Chondrocyte (in vitro differentiated cells): ENCODE results near the gene LMO7. TPM values are rescaled to one million over a fixed set of nuclear protein-coding genes. Genes with fewer than 3 reads are reported as not detected.

ENCODE experiments used
- DNase-seq: peaks from one replicate; pipeline ENCODE4 v3.0.0; 2021; ENCODE audit warnings: mixed read lengths, low spot score
- H3K27ac Mint-ChIP-seq: one replicate; pipeline ENCODE4 v1.8.0; 2021; ENCODE audit warnings: mild to moderate bottlenecking, moderate library complexity, mixed read lengths; ENCODE audit not compliant: unreplicated experiment
- H3K27me3 Mint-ChIP-seq: 2 replicates; pipeline ENCODE4 v1.8.0; 2021; ENCODE audit warnings: low read depth, mixed read lengths
- H3K36me3 Mint-ChIP-seq: 2 replicates; pipeline ENCODE4 v1.8.0; 2021; ENCODE audit warnings: low read depth, mixed read lengths
- H3K4me1 Mint-ChIP-seq: 2 replicates; pipeline ENCODE4 v1.8.0; 2021; ENCODE audit warnings: low read depth, mild to moderate bottlenecking, mixed read lengths
- H3K4me3 Mint-ChIP-seq: one replicate; pipeline ENCODE4 v1.8.0; 2021; ENCODE audit warnings: mild to moderate bottlenecking, moderate library complexity, mixed read lengths; ENCODE audit not compliant: unreplicated experiment
- H3K9me3 Mint-ChIP-seq: 2 replicates; pipeline ENCODE4 v1.8.0; 2021; ENCODE audit warnings: low read depth, mixed read lengths
- total RNA-seq: library from RNA; stranded (reverse); gene quantifications from 3 replicates; pipeline ENCODE4 v1.2.1, GENCODE V29; 2021
- TF ChIP-seq, protein P1 (sequence below): fragments of 200-600 bp; sonication (generic); IDR thresholded peaks from 2 replicates; pipeline ENCODE4 v1.5.0; 2021; ENCODE audit warnings: antibody characterized with exemption, mild to moderate bottlenecking, moderate library complexity

LMO7 gene
- total RNA-seq, 1 donor from 2014 or later, result 199 TPM

DNA sequence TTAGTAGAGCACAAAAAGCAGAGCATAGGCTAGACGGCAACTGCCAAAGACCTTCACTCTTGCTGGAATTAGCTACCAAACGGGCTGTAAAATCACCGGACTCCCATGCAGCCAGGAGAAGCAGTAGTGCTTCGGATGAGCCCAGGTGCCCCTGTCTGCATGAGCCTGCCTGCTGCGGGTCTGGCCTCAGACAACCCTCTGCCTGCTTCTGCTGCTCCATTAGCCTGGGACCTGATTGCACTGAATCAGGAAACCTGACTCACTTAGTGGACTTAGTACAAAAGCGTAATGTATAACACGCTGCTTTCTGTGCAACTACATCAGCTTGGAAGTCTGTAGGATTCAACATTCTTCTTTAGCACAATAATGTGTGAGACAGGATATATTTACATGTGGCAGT, 170.0 kb downstream of the LMO7 start:
- peak overlapping the region; percentile 13 for H3K27ac Mint-ChIP-seq
- H3K9me3 Mint-ChIP-seq, result no peaks in the 10 kb centered on the region
- H3K4me3 Mint-ChIP-seq, result no peak overlapping the region
- H3K4me1 Mint-ChIP-seq, result peaks cover 64% of the 10 kb centered on the region
- H3K36me3 Mint-ChIP-seq, result peaks cover 29% of the 10 kb centered on the region
- TF ChIP-seq, protein P1, sequence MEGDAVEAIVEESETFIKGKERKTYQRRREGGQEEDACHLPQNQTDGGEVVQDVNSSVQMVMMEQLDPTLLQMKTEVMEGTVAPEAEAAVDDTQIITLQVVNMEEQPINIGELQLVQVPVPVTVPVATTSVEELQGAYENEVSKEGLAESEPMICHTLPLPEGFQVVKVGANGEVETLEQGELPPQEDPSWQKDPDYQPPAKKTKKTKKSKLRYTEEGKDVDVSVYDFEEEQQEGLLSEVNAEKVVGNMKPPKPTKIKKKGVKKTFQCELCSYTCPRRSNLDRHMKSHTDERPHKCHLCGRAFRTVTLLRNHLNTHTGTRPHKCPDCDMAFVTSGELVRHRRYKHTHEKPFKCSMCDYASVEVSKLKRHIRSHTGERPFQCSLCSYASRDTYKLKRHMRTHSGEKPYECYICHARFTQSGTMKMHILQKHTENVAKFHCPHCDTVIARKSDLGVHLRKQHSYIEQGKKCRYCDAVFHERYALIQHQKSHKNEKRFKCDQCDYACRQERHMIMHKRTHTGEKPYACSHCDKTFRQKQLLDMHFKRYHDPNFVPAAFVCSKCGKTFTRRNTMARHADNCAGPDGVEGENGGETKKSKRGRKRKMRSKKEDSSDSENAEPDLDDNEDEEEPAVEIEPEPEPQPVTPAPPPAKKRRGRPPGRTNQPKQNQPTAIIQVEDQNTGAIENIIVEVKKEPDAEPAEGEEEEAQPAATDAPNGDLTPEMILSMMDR, result no peak
- H3K27me3 Mint-ChIP-seq, result no peaks in the 10 kb centered on the region
- DNase-seq, result no peak

DNA sequence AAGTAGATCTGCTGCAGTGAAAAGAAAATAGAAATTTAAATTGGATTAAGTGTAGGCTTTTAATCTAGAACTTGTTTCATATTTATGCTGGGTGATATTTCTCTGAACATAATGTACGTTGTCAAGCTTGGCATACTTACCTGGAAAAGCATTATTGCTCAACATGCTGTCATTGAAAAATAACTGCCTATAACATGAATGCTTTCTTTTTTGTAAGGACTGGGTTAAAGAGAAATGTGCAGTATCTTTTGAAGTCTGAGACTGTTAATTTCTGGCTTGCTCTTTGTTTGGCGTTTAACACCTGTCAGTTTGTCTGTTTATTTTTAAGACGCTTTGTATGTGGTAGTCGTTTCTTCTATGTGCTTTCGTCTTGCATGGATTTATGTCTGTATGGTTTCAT, 175.2 kb downstream of the LMO7 start:
- Mint-ChIP-seq H3K4me1 (peaks cover 43% of the 10 kb centered on the region), H3K27me3 (no peaks in the 10 kb centered on the region), H3K36me3 (peaks cover 14% of the 10 kb centered on the region), H3K27ac (no peak overlapping the region), H3K4me3 (no peak overlapping the region), H3K9me3 (no peaks in the 10 kb centered on the region)
- TF ChIP-seq, protein P1, result no peak
- no peak for DNase-seq

DNA sequence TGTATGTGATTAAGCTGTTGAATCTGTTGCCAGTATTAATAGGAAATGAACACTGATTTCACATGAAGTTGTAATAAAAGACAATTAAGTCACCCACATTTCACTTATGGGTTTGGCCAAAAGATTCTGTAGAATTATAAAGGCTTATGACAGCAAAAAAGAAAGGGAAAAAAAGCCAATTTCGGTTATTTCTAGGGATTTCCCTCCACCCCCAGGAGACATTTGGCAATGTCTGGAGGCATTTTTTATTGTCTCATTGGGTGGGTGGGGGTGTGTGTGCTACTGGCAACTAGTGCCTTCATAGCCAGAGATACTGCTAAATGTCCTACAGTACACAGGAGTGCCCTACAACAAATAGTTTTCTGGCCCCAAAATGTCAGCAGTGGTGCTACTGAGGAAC, 175.7 kb downstream of the LMO7 start:
- no peak overlapping the region for H3K27ac Mint-ChIP-seq

DNA sequence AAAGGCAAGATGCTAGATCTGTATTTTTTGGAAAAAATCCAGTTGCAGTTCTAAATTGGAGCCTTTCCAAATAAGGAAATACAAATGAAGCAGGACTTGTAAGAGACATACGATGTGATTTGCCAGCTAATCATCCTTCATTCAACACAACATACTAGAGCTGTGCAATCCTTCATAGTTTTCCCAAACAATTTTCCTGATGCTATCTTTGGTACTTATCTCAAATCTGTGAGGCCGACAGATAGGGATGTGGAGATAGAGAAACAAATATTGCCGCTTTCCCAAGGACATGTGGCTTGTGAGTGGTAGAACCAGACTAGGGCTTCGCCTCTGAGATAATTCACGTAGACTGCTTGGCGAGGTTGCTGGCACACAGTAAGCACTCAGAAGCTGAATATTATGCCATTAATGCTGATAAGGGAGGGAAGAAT, 176.6 kb downstream of the LMO7 start:
- H3K27me3 Mint-ChIP-seq, result no peaks in the 10 kb centered on the region
- no peak for DNase-seq
- H3K27ac Mint-ChIP-seq, result no peak overlapping the region

More for the DNA sequence above, 175.7 kb downstream of the LMO7 start:
- no peaks in the 10 kb centered on the region for H3K27me3 Mint-ChIP-seq
- H3K36me3 Mint-ChIP-seq, result peaks cover 11% of the 10 kb centered on the region
- no peak for DNase-seq
- peaks cover 43% of the 10 kb centered on the region for H3K4me1 Mint-ChIP-seq
- no peaks in the 10 kb centered on the region for H3K9me3 Mint-ChIP-seq
- H3K4me3 Mint-ChIP-seq, result no peak overlapping the region
- TF ChIP-seq, protein P1, result no peak

DNA sequence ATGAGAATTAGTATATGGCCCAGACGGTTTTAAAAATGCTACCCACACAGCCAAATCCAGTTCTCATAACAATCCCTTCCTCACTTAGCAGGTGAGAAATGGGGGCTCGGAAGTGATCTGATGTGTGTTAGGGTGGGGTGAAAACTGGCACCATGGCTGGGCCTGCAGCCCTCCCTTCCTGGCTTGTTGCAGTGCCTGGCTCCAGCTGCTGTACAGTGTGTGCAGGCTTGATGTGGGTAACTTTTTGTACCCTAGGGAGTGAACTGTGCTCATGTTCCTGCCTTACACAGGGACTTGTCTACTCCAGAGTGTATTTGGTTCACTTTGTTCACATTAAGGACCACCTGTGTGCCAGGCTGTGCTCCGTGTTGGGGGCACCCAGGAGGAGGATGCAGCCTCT, 177.2 kb downstream of the LMO7 start:
- Mint-ChIP-seq H3K36me3 (peaks cover 4% of the 10 kb centered on the region), H3K4me3 (no peak overlapping the region), H3K27me3 (no peaks in the 10 kb centered on the region), H3K27ac (no peak overlapping the region), H3K4me1 (peaks cover 43% of the 10 kb centered on the region), H3K9me3 (no peaks in the 10 kb centered on the region)
- no peak for DNase-seq
- TF ChIP-seq, protein P1, result no peak

More for the DNA sequence above, 176.6 kb downstream of the LMO7 start:
- TF ChIP-seq, protein P1, result no peak
- Mint-ChIP-seq H3K36me3 (peaks cover 5% of the 10 kb centered on the region), H3K4me1 (peaks cover 43% of the 10 kb centered on the region), H3K4me3 (no peak overlapping the region), H3K9me3 (no peaks in the 10 kb centered on the region)
